IPS DF 6.9 (cell line): Measurements from ENCODE around the gene SMAD4.

Source experiments
- DNase-seq: peaks from one replicate; pipeline ENCODE4 v3.0.0-alpha.2; 2013; ENCODE audit warnings: low read depth, low spot score
- H3K27ac ChIP-seq: one replicate; pipeline ENCODE4 v1.5.1; 2013; ENCODE audit warnings: low read length, control low read depth
- H3K27me3 ChIP-seq: 2 replicates; pipeline ENCODE4 v1.6.1; 2013; ENCODE audit warnings: mild to moderate bottlenecking, low read length; ENCODE audit not compliant: control insufficient read depth, insufficient read depth
- H3K36me3 ChIP-seq: 2 replicates; pipeline ENCODE4 v1.6.1; 2013; ENCODE audit warnings: low read length; ENCODE audit not compliant: control insufficient read depth, insufficient read depth
- H3K4me1 ChIP-seq: 2 replicates; pipeline ENCODE4 v1.6.1; 2013; ENCODE audit warnings: low read length; ENCODE audit not compliant: control insufficient read depth, insufficient read depth
- H3K4me3 ChIP-seq: 2 replicates; pipeline ENCODE4 v1.5.1; 2013; ENCODE audit warnings: mild to moderate bottlenecking, low read length
- H3K9me3 ChIP-seq: 2 replicates; pipeline ENCODE4 v1.6.1; 2013; ENCODE audit warnings: low read length, inconsistent platforms; ENCODE audit not compliant: control insufficient read depth, insufficient read depth
- WGBS: extraction: QIAGEN DNeasy Blood & Tissue Kit; methylation state at CpG from one replicate; pipeline ENCODE4 v1.1.7; 2013; ENCODE audit warnings: mixed read lengths, missing lambda C conversion rate; ENCODE audit not compliant: insufficient read length, insufficient coverage; 5-methylcytosine and 5-hydroxymethylcytosine counted together

Gene SMAD4

GRCh38 chr18:51021226-51021965, 8.6 kb upstream of the SMAD4 start:
- WGBS, result no CpG with 5 or more reads among the region's 5 CpGs
- Histone ChIP-seq H3K27ac (no peak overlapping the region), H3K4me1 (peaks cover 5% of the 10 kb centered on the region; the same call in 1 of the 2 replicates), H3K27me3 (no peaks in the 10 kb centered on the region), H3K4me3 (no peak overlapping the region), H3K36me3 (no peaks in the 10 kb centered on the region), H3K9me3 (no peaks in the 10 kb centered on the region)
- no peak for DNase-seq

- no CpG with 5 or more reads among the region's 2 CpGs for WGBS
- H3K27me3 ChIP-seq, result no peaks in the 10 kb centered on the region
- no peak overlapping the region for H3K27ac ChIP-seq
- H3K4me1 ChIP-seq, result peaks cover 3% of the 10 kb centered on the region; the same call in 1 of the 2 replicates
- no peak overlapping the region for H3K4me3 ChIP-seq
- H3K9me3 ChIP-seq, result no peaks in the 10 kb centered on the region
- no peaks in the 10 kb centered on the region for H3K36me3 ChIP-seq
- DNase-seq, result no peak
Observed at GRCh38 chr18:51025512-51025911, 4.5 kb upstream of the SMAD4 start.

GRCh38 chr18:51028201-51028805, 1.7 kb upstream of the SMAD4 start:
- DNase-seq, result no peak
- Histone ChIP-seq H3K4me1 (peaks cover 3% of the 10 kb centered on the region; the same call in 1 of the 2 replicates), H3K36me3 (no peaks in the 10 kb centered on the region), H3K4me3 (no peak overlapping the region), H3K9me3 (no peaks in the 10 kb centered on the region), H3K27me3 (no peaks in the 10 kb centered on the region), H3K27ac (no peak overlapping the region)
- WGBS, result no CpG with 5 or more reads among the region's 4 CpGs

GRCh38 chr18:51029378-51029693, 677 bp upstream of the SMAD4 start:
- no peak overlapping the region for H3K27ac ChIP-seq
- H3K9me3 ChIP-seq, result no peaks in the 10 kb centered on the region
- H3K36me3 ChIP-seq, result no peaks in the 10 kb centered on the region
- H3K4me3 ChIP-seq, result peak overlapping the region; percentile 41; the same call in 1 of the 2 replicates
- DNase-seq, result no peak
- WGBS, result no CpG with 5 or more reads among the region's 10 CpGs
- peaks cover 3% of the 10 kb centered on the region; the same call in 1 of the 2 replicates for H3K4me1 ChIP-seq
- no peaks in the 10 kb centered on the region for H3K27me3 ChIP-seq

- no peaks in the 10 kb centered on the region for H3K27me3 ChIP-seq
- no CpG with 5 or more reads among the region's 66 CpGs for WGBS
- H3K36me3 ChIP-seq, result no peaks in the 10 kb centered on the region
- peak overlapping the region; percentile 95; the same call in 1 of the 2 replicates for H3K4me3 ChIP-seq
- DNase-seq, result no peak
- no peaks in the 10 kb centered on the region for H3K9me3 ChIP-seq
- peaks cover 3% of the 10 kb centered on the region; the same call in 1 of the 2 replicates for H3K4me1 ChIP-seq
- no peak overlapping the region for H3K27ac ChIP-seq
Observed at GRCh38 chr18:51030537-51031258, 685 bp downstream of the SMAD4 start.

- Histone ChIP-seq H3K27ac (no peak overlapping the region), H3K4me1 (peaks cover 3% of the 10 kb centered on the region; the same call in 1 of the 2 replicates), H3K4me3 (no peak overlapping the region), H3K36me3 (no peaks in the 10 kb centered on the region), H3K27me3 (no peaks in the 10 kb centered on the region), H3K9me3 (no peaks in the 10 kb centered on the region)
- WGBS, result no CpG with 5 or more reads among the region's 5 CpGs
- DNase-seq, result no peak
Observed at GRCh38 chr18:51032193-51032592, 2.2 kb downstream of the SMAD4 start.

GRCh38 chr18:51037230-51037629, 7.2 kb downstream of the SMAD4 start:
- no peak for DNase-seq
- Histone ChIP-seq H3K27ac (no peak overlapping the region), H3K27me3 (no peaks in the 10 kb centered on the region), H3K4me3 (no peak overlapping the region), H3K4me1 (peaks cover 2% of the 10 kb centered on the region; the same call in 1 of the 2 replicates), H3K9me3 (no peaks in the 10 kb centered on the region), H3K36me3 (no peaks in the 10 kb centered on the region)
- WGBS, result no CpG with 5 or more reads among the region's 2 CpGs

- no peak overlapping the region for H3K27ac ChIP-seq
- H3K36me3 ChIP-seq, result no peaks in the 10 kb centered on the region
- WGBS, result no CpG with 5 or more reads among the region's 6 CpGs
- H3K4me3 ChIP-seq, result no peak overlapping the region
- no peaks in the 10 kb centered on the region for H3K27me3 ChIP-seq
- no peaks in the 10 kb centered on the region for H3K9me3 ChIP-seq
- no peak for DNase-seq
- peaks cover 2% of the 10 kb centered on the region; the same call in 1 of the 2 replicates for H3K4me1 ChIP-seq
Observed at GRCh38 chr18:51038110-51038509, 8.1 kb downstream of the SMAD4 start.

- WGBS, result no CpG with 5 or more reads among the region's 8 CpGs
- Histone ChIP-seq H3K27ac (no peak overlapping the region), H3K4me3 (no peak overlapping the region), H3K27me3 (no peaks in the 10 kb centered on the region), H3K4me1 (peaks cover 2% of the 10 kb centered on the region; the same call in 1 of the 2 replicates), H3K36me3 (no peaks in the 10 kb centered on the region), H3K9me3 (no peaks in the 10 kb centered on the region)
- no peak for DNase-seq
Observed at GRCh38 chr18:51039138-51040112, 9.4 kb downstream of the SMAD4 start.
